GM06990 (cell line): Measurements from ENCODE around the gene JAML.
"Not testable (repeated sequence)": the region's sequence is repeated elsewhere in the genome, so short reads cannot be mapped to it uniquely, and the experiment has no call there.

Source experiments
- DNase-seq: peaks from one replicate; pipeline ENCODE4 v3.0.0-alpha.2; 2011; ENCODE audit not compliant: insufficient read length; ENCODE audit errors: extremely low read depth
- H3K27me3 ChIP-seq: replicated peaks from 2 replicates; pipeline ENCODE4 v1.6.0; 2011; ENCODE audit warnings: low read length; ENCODE audit not compliant: control insufficient read depth, insufficient read depth
- H3K36me3 ChIP-seq: 2 replicates; pipeline ENCODE4 v1.5.1; 2011; ENCODE audit warnings: low read length; ENCODE audit not compliant: control insufficient read depth, insufficient read depth
- H3K4me3 ChIP-seq: replicated peaks from 2 replicates; pipeline ENCODE4 v1.5.1; 2011; ENCODE audit warnings: low read depth, mild to moderate bottlenecking, control low read depth, low read length
- CTCF ChIP-seq: IDR thresholded peaks from 2 replicates; pipeline ENCODE4 v1.5.1; 2011; ENCODE audit warnings: low read length, control low read depth, mild to moderate bottlenecking, inconsistent platforms; ENCODE audit not compliant: insufficient read depth, poor library complexity, severe bottlenecking

JAML gene

GRCh38 chr11:118186346-118187107 is 38.3 kb downstream of the JAML start:
- H3K4me3 ChIP-seq, result no peak overlapping the region
- no peaks in the 10 kb centered on the region for H3K36me3 ChIP-seq
- TF ChIP-seq CTCF, result no peak
- no peak for DNase-seq
- no peaks in the 10 kb centered on the region; the same call in 1 of the 2 replicates for H3K27me3 ChIP-seq

DNA sequence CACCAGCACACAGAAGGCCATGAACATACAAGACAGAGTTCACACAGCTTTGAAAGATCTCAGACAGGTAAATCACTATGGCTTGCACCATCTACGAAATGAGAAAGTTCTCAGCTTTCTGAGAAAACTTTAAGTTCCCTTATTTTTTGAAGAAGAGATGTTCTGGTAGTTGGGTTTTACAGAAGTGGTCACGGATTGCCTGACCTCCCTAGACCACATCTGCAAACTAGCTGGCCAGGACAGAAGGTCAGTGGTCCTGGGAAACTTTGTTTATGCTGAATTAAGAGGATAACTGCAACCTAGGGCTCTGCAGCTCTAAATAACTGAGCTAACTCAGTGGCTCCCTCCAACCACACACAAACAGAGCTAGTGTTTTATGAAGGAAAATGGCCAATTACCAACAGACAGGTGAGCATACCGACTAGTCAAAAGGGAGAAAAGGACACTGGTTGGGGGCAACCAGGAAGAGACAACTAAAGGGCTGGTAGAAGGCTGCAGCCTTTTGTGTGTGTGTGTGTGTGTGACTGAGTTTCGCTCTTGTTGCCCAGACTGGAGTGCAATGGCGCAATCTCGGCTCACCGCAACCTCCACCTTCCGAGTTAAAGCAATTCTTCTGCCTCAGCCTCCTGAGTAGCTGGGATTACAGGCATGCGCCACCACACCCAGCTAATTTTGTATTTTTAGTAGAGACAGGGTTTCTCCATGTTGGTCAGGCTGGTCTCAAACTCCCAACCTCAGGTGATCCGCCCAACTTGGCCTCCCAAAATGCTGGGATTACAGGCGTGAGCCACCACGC is 39.8 kb downstream of the JAML start:
- TF ChIP-seq CTCF, result no peak
- Histone ChIP-seq H3K27me3 (no peaks in the 10 kb centered on the region; the same call in none of the 2 replicates), H3K4me3 (no peak overlapping the region), H3K36me3 (no peaks in the 10 kb centered on the region)
- DNase-seq, result no peak

- not testable (repeated sequence) for H3K36me3 ChIP-seq, H3K27me3 ChIP-seq, H3K4me3 ChIP-seq, DNase-seq
These were observed 41.1 kb downstream of the JAML start for GRCh38 chr11:118183691-118184090.

- no peaks in the 10 kb centered on the region; the same call in none of the 2 replicates for H3K27me3 ChIP-seq
- no peak overlapping the region for H3K4me3 ChIP-seq
- H3K36me3 ChIP-seq, result no peaks in the 10 kb centered on the region
- DNase-seq, result no peak
- no peak for TF ChIP-seq CTCF
These were observed 44.5 kb downstream of the JAML start for GRCh38 chr11:118180300-118180703.

GRCh38 chr11:118176778-118177134 is 48.1 kb downstream of the JAML start:
- DNase-seq, result no peak
- TF ChIP-seq CTCF, result no peak
- H3K36me3 ChIP-seq, result no peaks in the 10 kb centered on the region
- H3K27me3 ChIP-seq, result no peaks in the 10 kb centered on the region; the same call in 1 of the 2 replicates
- no peak overlapping the region for H3K4me3 ChIP-seq
